PC-9 (cell line): ENCODE results near the gene SSR3.

ENCODE experiments used
- CTCF ChIP-seq: fragments of 200-600 bp; sonication (generic); conservative IDR thresholded peaks from 2 replicates; pipeline ENCODE4 v1.6.1; 2017; ENCODE audit warnings: mixed run types, antibody characterized with exemption, mild to moderate bottlenecking, moderate library complexity
- EZH2 ChIP-seq: fragments of 200-600 bp; sonication (generic); IDR thresholded peaks from 2 replicates; pipeline ENCODE4 v1.8.0; 2017; ENCODE audit warnings: antibody characterized with exemption, low read depth

GRCh38 chr3:156586905-156587759 lies 32.2 kb upstream of the SSR3 start:
- TF ChIP-seq CTCF (no peak), EZH2 (no peak)
